ENCODE results near the gene TEAD4.

Gene TEAD4

DNA sequence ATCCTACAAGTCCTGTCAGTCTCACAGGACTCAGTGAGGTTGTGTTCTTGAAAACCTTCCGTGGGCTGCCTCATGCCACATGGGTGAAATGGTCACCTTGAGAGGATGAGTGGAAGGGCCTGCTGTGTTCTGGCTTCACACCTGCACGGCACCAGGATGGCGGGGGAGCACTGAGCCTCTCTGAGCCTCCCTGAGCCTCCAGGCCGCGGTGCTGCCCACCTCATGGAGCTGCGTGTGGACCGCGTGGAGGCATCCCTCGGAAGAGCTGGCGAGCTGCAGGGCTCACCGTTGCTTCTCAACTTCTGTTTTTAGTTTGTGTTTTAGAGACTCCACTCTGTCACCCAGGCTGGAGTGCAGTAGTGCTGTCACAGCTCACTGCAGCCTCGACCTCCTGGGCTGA lies 56.2 kb downstream of the TEAD4 start:
- TF ChIP-seq, protein P1, sequence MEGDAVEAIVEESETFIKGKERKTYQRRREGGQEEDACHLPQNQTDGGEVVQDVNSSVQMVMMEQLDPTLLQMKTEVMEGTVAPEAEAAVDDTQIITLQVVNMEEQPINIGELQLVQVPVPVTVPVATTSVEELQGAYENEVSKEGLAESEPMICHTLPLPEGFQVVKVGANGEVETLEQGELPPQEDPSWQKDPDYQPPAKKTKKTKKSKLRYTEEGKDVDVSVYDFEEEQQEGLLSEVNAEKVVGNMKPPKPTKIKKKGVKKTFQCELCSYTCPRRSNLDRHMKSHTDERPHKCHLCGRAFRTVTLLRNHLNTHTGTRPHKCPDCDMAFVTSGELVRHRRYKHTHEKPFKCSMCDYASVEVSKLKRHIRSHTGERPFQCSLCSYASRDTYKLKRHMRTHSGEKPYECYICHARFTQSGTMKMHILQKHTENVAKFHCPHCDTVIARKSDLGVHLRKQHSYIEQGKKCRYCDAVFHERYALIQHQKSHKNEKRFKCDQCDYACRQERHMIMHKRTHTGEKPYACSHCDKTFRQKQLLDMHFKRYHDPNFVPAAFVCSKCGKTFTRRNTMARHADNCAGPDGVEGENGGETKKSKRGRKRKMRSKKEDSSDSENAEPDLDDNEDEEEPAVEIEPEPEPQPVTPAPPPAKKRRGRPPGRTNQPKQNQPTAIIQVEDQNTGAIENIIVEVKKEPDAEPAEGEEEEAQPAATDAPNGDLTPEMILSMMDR (IDR thresholded peaks at IDR 0.05; ENCODE audit: insufficient read depth, low read depth, low read length, missing control alignments) = no peak

DNA sequence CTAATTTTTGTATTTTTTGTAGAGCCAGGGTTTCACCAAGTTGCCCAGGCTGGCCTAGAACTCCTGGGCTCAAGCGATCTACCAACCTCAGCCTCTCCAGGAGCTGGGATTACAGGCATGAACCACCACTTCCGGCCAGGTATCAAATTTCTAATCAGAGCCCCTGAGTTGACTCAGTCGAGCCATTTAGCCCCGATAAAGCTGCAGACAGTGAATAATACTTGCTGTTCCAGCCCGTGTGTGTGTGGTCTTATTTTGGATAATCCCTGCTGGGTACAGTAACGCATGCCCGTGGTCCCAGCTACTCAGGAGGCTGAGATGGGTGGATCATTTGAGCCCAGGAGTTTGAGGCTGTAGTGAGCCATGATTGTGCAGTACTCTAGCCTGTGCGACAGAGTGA lies 57.0 kb downstream of the TEAD4 start:
- no peak for DNase-seq (ENCODE audit: low read depth)
- TF ChIP-seq, protein P1 (IDR thresholded peaks at IDR 0.05; ENCODE audit: insufficient read depth, low read depth, low read length, missing control alignments) = no peak
- H3K4me3 ChIP-seq (ENCODE audit: low read depth, low read length) = no peak overlapping the region

More for the DNA sequence above, 56.2 kb downstream of the TEAD4 start:
- no peak overlapping the region for H3K4me3 ChIP-seq (ENCODE audit: low read depth, low read length)
- DNase-seq (ENCODE audit: low read depth) = no peak

DNA sequence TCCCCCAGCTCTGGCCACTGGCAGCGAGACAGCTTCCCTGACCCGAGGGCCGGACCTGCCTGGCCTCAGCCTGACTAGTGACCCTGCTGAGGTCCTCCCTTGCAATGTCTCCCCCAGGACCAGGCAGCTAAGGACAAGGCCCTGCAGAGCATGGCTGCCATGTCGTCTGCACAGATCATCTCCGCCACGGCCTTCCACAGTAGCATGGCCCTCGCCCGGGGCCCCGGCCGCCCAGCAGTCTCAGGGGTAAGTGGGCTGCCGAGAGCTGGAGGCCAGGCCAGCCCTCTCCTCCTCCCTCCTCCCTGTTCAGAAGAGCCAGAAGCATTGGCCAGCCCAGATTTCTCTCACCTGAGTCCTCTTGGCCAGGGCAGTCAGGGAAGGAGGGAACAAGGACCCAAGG lies 58.1 kb downstream of the TEAD4 start:
- no peak for DNase-seq (ENCODE audit: low read depth)
- TF ChIP-seq, protein P1 (IDR thresholded peaks at IDR 0.05; ENCODE audit: insufficient read depth, low read depth, low read length, missing control alignments) = no peak
- no peak overlapping the region for H3K4me3 ChIP-seq (ENCODE audit: low read depth, low read length)

DNA sequence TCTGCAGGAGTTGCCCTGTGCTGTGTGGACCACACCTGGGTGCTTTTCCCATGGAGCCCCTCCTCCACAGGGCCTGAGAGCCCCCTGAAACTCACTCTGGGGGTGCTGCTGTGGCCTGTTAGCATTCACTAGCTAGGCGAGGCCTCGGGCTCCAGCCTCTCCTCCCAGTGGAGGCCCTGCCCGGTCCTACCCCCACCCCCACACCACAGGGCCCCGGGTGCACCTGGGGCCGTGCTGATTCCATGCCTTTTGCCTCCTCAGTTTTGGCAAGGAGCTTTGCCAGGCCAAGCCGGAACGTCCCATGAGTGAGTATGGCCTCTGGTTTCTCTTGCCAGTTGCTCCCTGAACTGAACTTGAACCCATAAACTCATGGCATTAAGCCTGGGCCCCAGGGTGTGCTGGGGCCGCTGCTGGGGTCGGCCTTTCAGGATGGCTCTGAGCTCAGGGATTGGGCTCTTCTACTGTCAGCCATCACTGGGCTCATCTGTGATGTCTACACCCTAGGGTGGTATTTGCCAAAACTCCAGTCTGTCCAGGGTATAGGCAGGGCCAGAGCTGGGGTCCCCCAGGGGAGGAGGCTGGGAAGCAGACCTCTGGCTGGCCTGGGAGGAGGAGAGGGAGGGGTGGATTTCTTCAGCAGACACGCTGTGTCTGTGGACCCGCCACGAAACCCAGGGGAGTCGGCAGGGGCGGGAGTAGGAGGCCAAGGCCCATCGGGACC lies 59.2 kb downstream of the TEAD4 start:
- TF ChIP-seq, protein P1 (IDR thresholded peaks at IDR 0.05; ENCODE audit: insufficient read depth, low read depth, low read length, missing control alignments) = no peak
- no peak for DNase-seq (ENCODE audit: low read depth)
- H3K4me3 ChIP-seq (ENCODE audit: low read depth, low read length) = no peak overlapping the region

DNA sequence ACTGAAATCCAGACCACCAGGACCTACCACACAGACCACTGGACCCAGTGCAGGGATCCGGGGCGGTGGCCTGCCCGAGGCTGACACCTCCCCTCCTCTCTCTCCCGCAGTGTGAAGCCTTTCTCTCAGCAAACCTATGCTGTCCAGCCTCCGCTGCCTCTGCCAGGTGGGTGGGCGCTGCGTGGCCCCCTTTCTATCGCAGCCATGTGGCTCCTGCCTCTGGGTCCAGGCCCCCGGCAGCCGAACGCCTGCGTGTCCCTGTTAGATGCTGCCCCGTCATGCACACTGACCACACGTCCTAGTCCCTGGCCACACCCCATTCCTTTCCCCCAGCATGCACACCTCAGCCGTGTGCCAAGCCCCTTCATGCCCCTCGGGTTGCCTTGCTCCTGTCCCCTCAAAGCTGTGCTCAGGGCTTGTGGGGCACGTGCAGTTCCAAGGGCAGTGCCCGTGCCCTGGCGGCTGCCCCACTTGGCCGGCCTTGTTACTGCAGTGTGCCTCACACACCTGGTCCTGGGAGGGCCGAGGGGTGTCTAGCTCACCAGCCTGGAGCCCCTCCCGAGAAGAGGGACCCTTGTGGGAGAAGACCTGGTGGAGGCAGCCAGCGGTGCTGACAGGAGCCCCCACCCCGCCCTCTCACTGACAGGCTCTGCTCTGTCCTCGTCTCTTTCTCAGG lies 59.9 kb downstream of the TEAD4 start:
- no peak overlapping the region for H3K4me3 ChIP-seq (ENCODE audit: low read depth, low read length)
- no peak for DNase-seq (ENCODE audit: low read depth)
- TF ChIP-seq, protein P1 (IDR thresholded peaks at IDR 0.05; ENCODE audit: insufficient read depth, low read depth, low read length, missing control alignments) = no peak

DNA sequence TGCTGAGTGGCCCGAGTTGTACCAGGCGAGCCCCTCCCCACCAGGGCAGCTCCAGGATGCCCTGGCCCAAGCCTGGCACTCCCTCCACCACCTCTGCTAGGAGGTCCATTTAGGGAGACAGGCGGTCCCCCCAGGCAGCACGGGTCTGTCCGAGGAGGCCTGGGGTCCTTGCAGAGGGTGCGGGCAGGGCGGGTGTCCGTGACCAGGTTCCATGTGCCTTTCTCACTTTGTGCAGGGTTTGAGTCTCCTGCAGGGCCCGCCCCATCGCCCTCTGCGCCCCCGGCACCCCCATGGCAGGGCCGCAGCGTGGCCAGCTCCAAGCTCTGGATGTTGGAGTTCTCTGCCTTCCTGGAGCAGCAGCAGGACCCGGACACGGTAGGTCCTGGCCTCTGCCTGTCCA lies 61.2 kb downstream of the TEAD4 start:
- H3K4me3 ChIP-seq (ENCODE audit: low read depth, low read length) = no peak overlapping the region
- DNase-seq (ENCODE audit: low read depth) = no peak
- TF ChIP-seq, protein P1 (IDR thresholded peaks at IDR 0.05; ENCODE audit: insufficient read depth, low read depth, low read length, missing control alignments) = no peak
